ENCODE results near the gene MTG2. TPM values are rescaled to one million over a fixed set of nuclear protein-coding genes. Genes with fewer than 3 reads are reported as not detected.
A peak's percentile ranks its signal among the peaks of the same experiment; 100 is the strongest.

Gene MTG2
- total and polyA plus RNA-seq, 2 of the 13 experiments (the other 11 are each of a cell fraction or from before 2014, with no cell fraction given): 20.4 to 37.8 TPM

DNA sequence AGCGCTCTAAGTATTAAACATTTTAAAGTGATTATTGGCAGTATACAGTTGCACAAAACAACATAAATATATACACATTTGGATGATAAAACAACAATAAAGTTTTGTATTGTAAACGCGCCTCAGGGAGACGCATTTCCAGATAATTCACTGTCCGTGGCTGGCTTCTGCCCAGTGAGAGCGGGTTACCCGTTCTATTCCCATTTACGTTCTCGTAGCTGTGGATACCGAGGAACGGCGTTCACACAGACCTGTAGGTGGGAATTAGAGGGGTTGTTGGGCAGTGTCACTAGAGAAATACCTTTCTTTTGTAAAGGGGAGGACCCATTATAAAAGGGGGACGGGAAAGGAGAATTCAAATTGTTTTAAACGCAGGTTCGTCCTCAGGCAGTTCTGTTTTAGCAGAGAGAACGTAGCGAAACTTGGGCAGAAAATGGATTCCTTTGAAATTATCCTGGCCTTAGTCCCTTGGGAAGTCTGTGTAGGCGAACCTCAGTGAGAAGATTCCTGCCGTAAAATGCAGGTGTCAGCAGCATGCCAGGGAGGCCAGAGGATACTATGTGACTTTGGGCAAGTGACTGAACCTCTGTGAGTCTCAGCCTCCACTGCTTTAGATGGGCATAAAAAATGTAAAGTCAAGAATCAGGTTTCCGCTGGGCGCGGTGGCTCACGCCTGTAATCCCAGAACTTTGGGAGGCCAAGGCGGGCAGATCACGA, 756 bp downstream of the MTG2 start (continued):
- TF ChIP-seq CAMTA2 (CRISPR knock-in tag; IDR thresholded peaks at IDR 0.05; ENCODE audit: borderline replicate concordance): 0 out of 2 replicates have a peak, but pooled peaks have one; percentile 8
- TF ChIP-seq SIN3A (IDR thresholded peaks at IDR 0.05; ENCODE audit: borderline replicate concordance, low read depth, low read length): no peak
- TF ChIP-seq ZNF430 (CRISPR knock-in tag; IDR thresholded peaks at IDR 0.05): no peak
- no peak for TF ChIP-seq ZNF224 (CRISPR knock-in tag; IDR thresholded peaks at IDR 0.05)
- TF ChIP-seq HDAC2 (CRISPR knock-in tag; IDR thresholded peaks at IDR 0.05): no peak
- TF ChIP-seq SRSF1 (optimal IDR thresholded peaks at IDR 0.05; ENCODE audit: low read depth, low read length): no peak
- TF ChIP-seq HNRNPUL1 (IDR thresholded peaks at IDR 0.05; ENCODE audit: low read depth, low read length): no peak
- TF ChIP-seq, protein P1, sequence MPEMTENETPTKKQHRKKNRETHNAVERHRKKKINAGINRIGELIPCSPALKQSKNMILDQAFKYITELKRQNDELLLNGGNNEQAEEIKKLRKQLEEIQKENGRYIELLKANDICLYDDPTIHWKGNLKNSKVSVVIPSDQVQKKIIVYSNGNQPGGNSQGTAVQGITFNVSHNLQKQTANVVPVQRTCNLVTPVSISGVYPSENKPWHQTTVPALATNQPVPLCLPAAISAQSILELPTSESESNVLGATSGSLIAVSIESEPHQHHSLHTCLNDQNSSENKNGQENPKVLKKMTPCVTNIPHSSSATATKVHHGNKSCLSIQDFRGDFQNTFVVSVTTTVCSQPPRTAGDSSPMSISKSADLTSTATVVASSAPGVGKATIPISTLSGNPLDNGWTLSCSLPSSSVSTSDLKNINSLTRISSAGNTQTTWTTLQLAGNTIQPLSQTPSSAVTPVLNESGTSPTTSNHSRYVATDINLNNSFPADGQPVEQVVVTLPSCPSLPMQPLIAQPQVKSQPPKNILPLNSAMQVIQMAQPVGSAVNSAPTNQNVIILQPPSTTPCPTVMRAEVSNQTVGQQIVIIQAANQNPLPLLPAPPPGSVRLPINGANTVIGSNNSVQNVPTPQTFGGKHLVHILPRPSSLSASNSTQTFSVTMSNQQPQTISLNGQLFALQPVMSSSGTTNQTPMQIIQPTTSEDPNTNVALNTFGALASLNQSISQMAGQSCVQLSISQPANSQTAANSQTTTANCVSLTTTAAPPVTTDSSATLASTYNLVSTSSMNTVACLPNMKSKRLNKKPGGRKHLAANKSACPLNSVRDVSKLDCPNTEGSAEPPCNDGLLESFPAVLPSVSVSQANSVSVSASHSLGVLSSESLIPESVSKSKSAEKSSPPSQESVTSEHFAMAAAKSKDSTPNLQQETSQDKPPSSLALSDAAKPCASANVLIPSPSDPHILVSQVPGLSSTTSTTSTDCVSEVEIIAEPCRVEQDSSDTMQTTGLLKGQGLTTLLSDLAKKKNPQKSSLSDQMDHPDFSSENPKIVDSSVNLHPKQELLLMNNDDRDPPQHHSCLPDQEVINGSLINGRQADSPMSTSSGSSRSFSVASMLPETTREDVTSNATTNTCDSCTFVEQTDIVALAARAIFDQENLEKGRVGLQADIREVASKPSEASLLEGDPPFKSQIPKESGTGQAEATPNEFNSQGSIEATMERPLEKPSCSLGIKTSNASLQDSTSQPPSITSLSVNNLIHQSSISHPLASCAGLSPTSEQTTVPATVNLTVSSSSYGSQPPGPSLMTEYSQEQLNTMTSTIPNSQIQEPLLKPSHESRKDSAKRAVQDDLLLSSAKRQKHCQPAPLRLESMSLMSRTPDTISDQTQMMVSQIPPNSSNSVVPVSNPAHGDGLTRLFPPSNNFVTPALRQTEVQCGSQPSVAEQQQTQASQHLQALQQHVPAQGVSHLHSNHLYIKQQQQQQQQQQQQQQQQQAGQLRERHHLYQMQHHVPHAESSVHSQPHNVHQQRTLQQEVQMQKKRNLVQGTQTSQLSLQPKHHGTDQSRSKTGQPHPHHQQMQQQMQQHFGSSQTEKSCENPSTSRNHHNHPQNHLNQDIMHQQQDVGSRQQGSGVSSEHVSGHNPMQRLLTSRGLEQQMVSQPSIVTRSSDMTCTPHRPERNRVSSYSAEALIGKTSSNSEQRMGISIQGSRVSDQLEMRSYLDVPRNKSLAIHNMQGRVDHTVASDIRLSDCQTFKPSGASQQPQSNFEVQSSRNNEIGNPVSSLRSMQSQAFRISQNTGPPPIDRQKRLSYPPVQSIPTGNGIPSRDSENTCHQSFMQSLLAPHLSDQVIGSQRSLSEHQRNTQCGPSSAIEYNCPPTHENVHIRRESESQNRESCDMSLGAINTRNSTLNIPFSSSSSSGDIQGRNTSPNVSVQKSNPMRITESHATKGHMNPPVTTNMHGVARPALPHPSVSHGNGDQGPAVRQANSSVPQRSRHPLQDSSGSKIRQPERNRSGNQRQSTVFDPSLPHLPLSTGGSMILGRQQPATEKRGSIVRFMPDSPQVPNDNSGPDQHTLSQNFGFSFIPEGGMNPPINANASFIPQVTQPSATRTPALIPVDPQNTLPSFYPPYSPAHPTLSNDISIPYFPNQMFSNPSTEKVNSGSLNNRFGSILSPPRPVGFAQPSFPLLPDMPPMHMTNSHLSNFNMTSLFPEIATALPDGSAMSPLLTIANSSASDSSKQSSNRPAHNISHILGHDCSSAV (CRISPR knock-in tag; IDR thresholded peaks at IDR 0.05; ENCODE audit: borderline replicate concordance): no peak
- TF ChIP-seq, protein P2, sequence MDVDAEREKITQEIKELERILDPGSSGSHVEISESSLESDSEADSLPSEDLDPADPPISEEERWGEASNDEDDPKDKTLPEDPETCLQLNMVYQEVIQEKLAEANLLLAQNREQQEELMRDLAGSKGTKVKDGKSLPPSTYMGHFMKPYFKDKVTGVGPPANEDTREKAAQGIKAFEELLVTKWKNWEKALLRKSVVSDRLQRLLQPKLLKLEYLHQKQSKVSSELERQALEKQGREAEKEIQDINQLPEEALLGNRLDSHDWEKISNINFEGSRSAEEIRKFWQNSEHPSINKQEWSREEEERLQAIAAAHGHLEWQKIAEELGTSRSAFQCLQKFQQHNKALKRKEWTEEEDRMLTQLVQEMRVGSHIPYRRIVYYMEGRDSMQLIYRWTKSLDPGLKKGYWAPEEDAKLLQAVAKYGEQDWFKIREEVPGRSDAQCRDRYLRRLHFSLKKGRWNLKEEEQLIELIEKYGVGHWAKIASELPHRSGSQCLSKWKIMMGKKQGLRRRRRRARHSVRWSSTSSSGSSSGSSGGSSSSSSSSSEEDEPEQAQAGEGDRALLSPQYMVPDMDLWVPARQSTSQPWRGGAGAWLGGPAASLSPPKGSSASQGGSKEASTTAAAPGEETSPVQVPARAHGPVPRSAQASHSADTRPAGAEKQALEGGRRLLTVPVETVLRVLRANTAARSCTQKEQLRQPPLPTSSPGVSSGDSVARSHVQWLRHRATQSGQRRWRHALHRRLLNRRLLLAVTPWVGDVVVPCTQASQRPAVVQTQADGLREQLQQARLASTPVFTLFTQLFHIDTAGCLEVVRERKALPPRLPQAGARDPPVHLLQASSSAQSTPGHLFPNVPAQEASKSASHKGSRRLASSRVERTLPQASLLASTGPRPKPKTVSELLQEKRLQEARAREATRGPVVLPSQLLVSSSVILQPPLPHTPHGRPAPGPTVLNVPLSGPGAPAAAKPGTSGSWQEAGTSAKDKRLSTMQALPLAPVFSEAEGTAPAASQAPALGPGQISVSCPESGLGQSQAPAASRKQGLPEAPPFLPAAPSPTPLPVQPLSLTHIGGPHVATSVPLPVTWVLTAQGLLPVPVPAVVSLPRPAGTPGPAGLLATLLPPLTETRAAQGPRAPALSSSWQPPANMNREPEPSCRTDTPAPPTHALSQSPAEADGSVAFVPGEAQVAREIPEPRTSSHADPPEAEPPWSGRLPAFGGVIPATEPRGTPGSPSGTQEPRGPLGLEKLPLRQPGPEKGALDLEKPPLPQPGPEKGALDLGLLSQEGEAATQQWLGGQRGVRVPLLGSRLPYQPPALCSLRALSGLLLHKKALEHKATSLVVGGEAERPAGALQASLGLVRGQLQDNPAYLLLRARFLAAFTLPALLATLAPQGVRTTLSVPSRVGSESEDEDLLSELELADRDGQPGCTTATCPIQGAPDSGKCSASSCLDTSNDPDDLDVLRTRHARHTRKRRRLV (CRISPR knock-in tag; IDR thresholded peaks at IDR 0.05): peak; percentile 33; the same call in 1 of the 2 replicates
- TF ChIP-seq SIX1 (CRISPR knock-in tag; IDR thresholded peaks at IDR 0.05; ENCODE audit: borderline replicate concordance): no peak

Measured in HepG2 (cell line).